Measurements from ENCODE around the gene TMEM131.

DNA sequence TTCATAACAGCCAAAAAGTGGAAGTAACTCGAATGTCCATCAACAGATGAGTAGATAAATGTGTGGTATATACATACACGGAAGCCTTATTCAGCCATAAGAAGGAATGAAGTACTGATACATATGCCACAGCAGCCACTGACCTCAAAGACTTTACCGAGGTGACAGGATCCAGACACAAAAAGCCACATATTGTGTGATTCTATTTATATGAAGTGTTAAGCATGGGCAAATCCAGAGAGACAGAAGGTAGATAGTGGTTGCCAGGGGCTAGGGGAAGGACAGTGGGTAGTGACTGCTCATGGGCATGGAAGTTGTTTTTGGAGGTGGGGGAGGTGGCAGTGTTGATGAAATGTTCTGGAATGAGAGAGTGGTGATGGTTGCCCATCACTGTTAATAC, 248.5 kb downstream of the TMEM131 start:
- TF ChIP-seq, protein P1, sequence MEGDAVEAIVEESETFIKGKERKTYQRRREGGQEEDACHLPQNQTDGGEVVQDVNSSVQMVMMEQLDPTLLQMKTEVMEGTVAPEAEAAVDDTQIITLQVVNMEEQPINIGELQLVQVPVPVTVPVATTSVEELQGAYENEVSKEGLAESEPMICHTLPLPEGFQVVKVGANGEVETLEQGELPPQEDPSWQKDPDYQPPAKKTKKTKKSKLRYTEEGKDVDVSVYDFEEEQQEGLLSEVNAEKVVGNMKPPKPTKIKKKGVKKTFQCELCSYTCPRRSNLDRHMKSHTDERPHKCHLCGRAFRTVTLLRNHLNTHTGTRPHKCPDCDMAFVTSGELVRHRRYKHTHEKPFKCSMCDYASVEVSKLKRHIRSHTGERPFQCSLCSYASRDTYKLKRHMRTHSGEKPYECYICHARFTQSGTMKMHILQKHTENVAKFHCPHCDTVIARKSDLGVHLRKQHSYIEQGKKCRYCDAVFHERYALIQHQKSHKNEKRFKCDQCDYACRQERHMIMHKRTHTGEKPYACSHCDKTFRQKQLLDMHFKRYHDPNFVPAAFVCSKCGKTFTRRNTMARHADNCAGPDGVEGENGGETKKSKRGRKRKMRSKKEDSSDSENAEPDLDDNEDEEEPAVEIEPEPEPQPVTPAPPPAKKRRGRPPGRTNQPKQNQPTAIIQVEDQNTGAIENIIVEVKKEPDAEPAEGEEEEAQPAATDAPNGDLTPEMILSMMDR (IDR thresholded peaks at IDR 0.05), result no peak
- TF ChIP-seq POLR2A (IDR thresholded peaks at IDR 0.05), result no peak

Data from lower leg skin (tissue), 3 donors.